DND-41 (cell line): ENCODE data around the gene SLC39A5.
"Not testable (repeated sequence)": the region's sequence is repeated elsewhere in the genome, so short reads cannot be mapped to it uniquely, and the experiment has no call there.

Experiments used
- EZH2 ChIP-seq: IDR thresholded peaks from 3 replicates; pipeline ENCODE4 v1.6.1; 2012; ENCODE audit warnings: borderline replicate concordance, low read depth, mild to moderate bottlenecking, moderate library complexity, low read length, inconsistent platforms; ENCODE audit not compliant: severe bottlenecking
- TF ChIP-seq, protein P1 (sequence below): IDR thresholded peaks from 2 replicates; pipeline ENCODE4 v1.5.1; 2012; ENCODE audit warnings: borderline replicate concordance, low read length, moderate library complexity, mild to moderate bottlenecking; ENCODE audit not compliant: poor library complexity, severe bottlenecking; ENCODE audit errors: extremely low read depth

DNA sequence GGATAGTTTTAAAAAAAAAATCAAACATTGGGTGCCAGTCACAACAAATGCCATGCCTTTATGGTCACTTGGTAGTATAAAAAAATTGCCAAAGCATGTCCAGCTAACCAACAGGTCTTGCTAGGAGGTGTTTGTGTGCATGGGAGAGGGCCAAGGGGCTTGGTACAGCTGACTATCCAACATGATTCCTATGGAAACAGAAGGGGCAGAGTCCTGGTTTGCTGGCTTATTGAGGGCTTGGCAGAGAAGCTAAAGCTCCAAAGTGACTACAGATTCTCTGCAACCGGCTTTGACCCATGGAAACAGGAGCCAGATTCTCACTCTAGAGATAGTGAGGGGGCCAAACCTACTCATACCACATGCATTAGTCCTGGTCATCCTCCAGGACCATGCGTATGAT lies 42.6 kb downstream of the SLC39A5 start:
- TF ChIP-seq, protein P1, sequence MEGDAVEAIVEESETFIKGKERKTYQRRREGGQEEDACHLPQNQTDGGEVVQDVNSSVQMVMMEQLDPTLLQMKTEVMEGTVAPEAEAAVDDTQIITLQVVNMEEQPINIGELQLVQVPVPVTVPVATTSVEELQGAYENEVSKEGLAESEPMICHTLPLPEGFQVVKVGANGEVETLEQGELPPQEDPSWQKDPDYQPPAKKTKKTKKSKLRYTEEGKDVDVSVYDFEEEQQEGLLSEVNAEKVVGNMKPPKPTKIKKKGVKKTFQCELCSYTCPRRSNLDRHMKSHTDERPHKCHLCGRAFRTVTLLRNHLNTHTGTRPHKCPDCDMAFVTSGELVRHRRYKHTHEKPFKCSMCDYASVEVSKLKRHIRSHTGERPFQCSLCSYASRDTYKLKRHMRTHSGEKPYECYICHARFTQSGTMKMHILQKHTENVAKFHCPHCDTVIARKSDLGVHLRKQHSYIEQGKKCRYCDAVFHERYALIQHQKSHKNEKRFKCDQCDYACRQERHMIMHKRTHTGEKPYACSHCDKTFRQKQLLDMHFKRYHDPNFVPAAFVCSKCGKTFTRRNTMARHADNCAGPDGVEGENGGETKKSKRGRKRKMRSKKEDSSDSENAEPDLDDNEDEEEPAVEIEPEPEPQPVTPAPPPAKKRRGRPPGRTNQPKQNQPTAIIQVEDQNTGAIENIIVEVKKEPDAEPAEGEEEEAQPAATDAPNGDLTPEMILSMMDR, result not testable (repeated sequence)
- TF ChIP-seq EZH2, result not testable (repeated sequence)
